HepG2 (cell line): ENCODE results near the gene SUPV3L1. TPM values are rescaled to one million over a fixed set of nuclear protein-coding genes. Genes with fewer than 3 reads are reported as not detected.

Source experiments
- BRCA1 ChIP-seq: sonication (generic); formaldehyde crosslinking; IDR thresholded peaks from 2 replicates; pipeline ENCODE4 v1.4.0; 2020; ENCODE audit warnings: missing genetic modification reagents
- BRD4 ChIP-seq: sonication (generic); formaldehyde crosslinking; IDR thresholded peaks from 2 replicates; pipeline ENCODE4 v1.4.0; 2020; ENCODE audit warnings: missing genetic modification reagents
- CAMTA2 ChIP-seq: sonication (generic); formaldehyde crosslinking; IDR thresholded peaks from 2 replicates; pipeline ENCODE4 v1.4.0; 2020; ENCODE audit warnings: mild to moderate bottlenecking, missing genetic modification reagents, borderline replicate concordance
- GPBP1L1 ChIP-seq: sonication (generic); formaldehyde crosslinking; IDR thresholded peaks from 2 replicates; pipeline ENCODE4 v1.5.0; 2020; ENCODE audit warnings: mild to moderate bottlenecking, missing genetic modification reagents
- KDM1A ChIP-seq: IDR thresholded peaks from 2 replicates; pipeline ENCODE4 v1.6.1; 2016; ENCODE audit warnings: missing compliant biosample characterization
- KLF9 ChIP-seq: IDR thresholded peaks from 2 replicates; pipeline ENCODE4 v1.6.1; 2016; ENCODE audit warnings: low read depth
- MEF2D ChIP-seq: sonication (generic); formaldehyde crosslinking; IDR thresholded peaks from 2 replicates; pipeline ENCODE4 v1.5.1; 2020; ENCODE audit warnings: mild to moderate bottlenecking, missing genetic modification reagents
- MIER3 ChIP-seq: IDR thresholded peaks from 2 replicates; pipeline ENCODE4 v1.6.1; 2016; ENCODE audit warnings: missing compliant biosample characterization, borderline replicate concordance
- SETDB1 ChIP-seq: sonication (generic); formaldehyde crosslinking; IDR thresholded peaks from 2 replicates; pipeline ENCODE4 v1.5.1; 2020; ENCODE audit warnings: missing genetic modification reagents, mild to moderate bottlenecking, borderline replicate concordance
- ZNF274 ChIP-seq: sonication (generic); formaldehyde crosslinking; IDR thresholded peaks from 2 replicates; pipeline ENCODE4 v1.5.1; 2020; ENCODE audit warnings: mild to moderate bottlenecking, missing genetic modification reagents
- ZNF317 ChIP-seq: sonication (generic); formaldehyde crosslinking; IDR thresholded peaks from 2 replicates; pipeline ENCODE4 v1.5.0; 2020; ENCODE audit warnings: mild to moderate bottlenecking, missing genetic modification reagents
- ZNF569 ChIP-seq: sonication (generic); formaldehyde crosslinking; IDR thresholded peaks from 2 replicates; pipeline ENCODE4 v1.5.0; 2020; ENCODE audit warnings: mild to moderate bottlenecking, missing genetic modification reagents, moderate library complexity, borderline replicate concordance
- ZSCAN9 ChIP-seq: IDR thresholded peaks from 2 replicates; pipeline ENCODE4 v1.6.1; 2016; ENCODE audit warnings: borderline replicate concordance
- polyA plus RNA-seq, 8 experiments: library from polyadenylated mRNA; depleted of rRNA in 3 of 8; stranded (reverse) in 7 of 8; unstranded in 1 of 8; fragments of >200 nt; fragmentation: Illumina TruSeq in 4 of 8; extraction: Trizol in 4 of 8; gene quantifications; 2 replicates each; pipeline versions ENCODE4 v1.2.1 to v1.2.3, GENCODE V29; 2011 to 2016; ENCODE audit warnings: low read depth in 4 of 8, missing spikeins in 1 of 8, mixed read lengths in 1 of 8; ENCODE audit not compliant: insufficient read depth in 1 of 8
- total RNA-seq, 5 experiments: library from RNA; depleted of rRNA; stranded (reverse); fragments of >200 nt; fragmentation: Illumina TruSeq; extraction: Trizol; gene quantifications; 2 replicates each; pipeline ENCODE4 v1.2.3, GENCODE V29; 2016; ENCODE audit warnings: low read depth in 1 of 5
- TF ChIP-seq, protein P1 (sequence below): sonication (generic); formaldehyde crosslinking; IDR thresholded peaks from 2 replicates; pipeline ENCODE4 v1.8.1; 2023; ENCODE audit warnings: mild to moderate bottlenecking, missing genetic modification reagents, borderline replicate concordance
- TF ChIP-seq, protein P2 (sequence below): sonication (generic); formaldehyde crosslinking; IDR thresholded peaks from 2 replicates; pipeline ENCODE4 v1.4.0; 2020; ENCODE audit warnings: missing genetic modification reagents
- TF ChIP-seq, protein P3 (sequence below): sonication (generic); formaldehyde crosslinking; conservative IDR thresholded peaks from 2 replicates; pipeline ENCODE4 v1.4.0; 2020; ENCODE audit warnings: missing genetic modification reagents
- TF ChIP-seq, protein P4 (sequence below): IDR thresholded peaks from 2 replicates; pipeline ENCODE4 v1.6.1; 2012; ENCODE audit warnings: low read depth, low read length, improper control_type of control experiment

The SUPV3L1 gene
- total and polyA plus RNA-seq, 2 of the 13 experiments (the other 11 are each of a cell fraction or from before 2014, with no cell fraction given), result 28.8 to 45.7 TPM

DNA sequence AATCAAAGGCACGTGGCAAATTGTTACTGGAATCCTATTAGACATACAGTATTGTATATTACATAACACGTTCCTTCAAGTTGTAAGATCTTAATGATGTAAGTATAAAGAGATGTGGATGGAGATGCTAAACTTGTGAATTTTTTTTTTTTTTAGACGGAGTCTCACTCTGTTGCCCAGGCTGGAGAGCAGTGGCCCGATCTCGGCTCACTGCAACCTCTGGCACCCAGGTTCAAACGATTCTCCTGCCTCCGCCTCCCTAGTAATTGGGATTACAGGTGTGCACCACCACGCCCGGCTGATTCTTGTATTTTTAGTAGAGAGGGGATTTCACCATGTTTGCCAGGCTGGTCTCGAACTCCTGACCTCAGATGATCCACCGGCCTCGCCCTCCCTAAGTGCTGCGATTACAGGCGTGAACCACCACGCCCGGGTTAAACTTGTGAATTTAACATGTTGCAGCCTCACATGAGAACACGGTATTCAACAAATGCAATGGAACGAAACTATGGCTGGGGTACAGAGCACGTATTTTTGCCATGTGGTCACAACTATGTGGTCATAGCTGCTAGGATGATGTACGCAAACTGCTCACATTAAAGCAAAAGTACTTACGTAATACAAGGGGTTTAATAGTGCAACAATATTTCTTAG lies 818 bp upstream of the SUPV3L1 start (continued):
- TF ChIP-seq ZNF274 (CRISPR knock-in tag) (no peak), MEF2D (CRISPR knock-in tag) (no peak), CAMTA2 (CRISPR knock-in tag) (no peak), ZNF317 (CRISPR knock-in tag) (no peak), SETDB1 (CRISPR knock-in tag) (no peak), BRD4 (CRISPR knock-in tag) (no peak), ZSCAN9 (CRISPR knock-in tag) (no peak), KLF9 (CRISPR knock-in tag) (no peak), BRCA1 (CRISPR knock-in tag) (no peak; the same call in 1 of the 2 replicates), GPBP1L1 (CRISPR knock-in tag) (no peak), KDM1A (no peak), ZNF569 (no peak), MIER3 (CRISPR knock-in tag) (no peak)
- TF ChIP-seq, protein P1, sequence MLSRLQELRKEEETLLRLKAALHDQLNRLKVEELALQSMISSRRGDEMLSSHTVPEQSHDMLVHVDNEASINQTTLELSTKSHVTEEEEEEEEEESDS, result no peak
- TF ChIP-seq, protein P2, sequence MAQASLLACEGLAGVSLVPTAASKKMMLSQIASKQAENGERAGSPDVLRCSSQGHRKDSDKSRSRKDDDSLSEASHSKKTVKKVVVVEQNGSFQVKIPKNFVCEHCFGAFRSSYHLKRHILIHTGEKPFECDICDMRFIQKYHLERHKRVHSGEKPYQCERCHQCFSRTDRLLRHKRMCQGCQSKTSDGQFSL, result no peak
- TF ChIP-seq, protein P3, sequence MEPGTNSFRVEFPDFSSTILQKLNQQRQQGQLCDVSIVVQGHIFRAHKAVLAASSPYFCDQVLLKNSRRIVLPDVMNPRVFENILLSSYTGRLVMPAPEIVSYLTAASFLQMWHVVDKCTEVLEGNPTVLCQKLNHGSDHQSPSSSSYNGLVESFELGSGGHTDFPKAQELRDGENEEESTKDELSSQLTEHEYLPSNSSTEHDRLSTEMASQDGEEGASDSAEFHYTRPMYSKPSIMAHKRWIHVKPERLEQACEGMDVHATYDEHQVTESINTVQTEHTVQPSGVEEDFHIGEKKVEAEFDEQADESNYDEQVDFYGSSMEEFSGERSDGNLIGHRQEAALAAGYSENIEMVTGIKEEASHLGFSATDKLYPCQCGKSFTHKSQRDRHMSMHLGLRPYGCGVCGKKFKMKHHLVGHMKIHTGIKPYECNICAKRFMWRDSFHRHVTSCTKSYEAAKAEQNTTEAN, result no peak
- TF ChIP-seq, protein P4, sequence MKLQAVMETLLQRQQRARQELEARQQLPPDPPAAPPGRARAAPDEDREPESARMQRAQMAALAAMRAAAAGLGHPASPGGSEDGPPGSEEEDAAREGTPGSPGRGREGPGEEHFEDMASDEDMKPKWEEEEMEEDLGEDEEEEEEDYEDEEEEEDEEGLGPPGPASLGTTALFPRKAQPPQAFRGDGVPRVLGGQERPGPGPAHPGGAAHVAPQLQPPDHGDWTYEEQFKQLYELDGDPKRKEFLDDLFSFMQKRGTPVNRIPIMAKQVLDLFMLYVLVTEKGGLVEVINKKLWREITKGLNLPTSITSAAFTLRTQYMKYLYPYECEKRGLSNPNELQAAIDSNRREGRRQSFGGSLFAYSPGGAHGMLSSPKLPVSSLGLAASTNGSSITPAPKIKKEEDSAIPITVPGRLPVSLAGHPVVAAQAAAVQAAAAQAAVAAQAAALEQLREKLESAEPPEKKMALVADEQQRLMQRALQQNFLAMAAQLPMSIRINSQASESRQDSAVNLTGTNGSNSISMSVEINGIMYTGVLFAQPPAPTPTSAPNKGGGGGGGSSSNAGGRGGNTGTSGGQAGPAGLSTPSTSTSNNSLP, result no peak
